Peyer's patch (tissue), 4 donors: ENCODE data around the gene SPI1. TPM values are rescaled to one million over a fixed set of nuclear protein-coding genes. Genes with fewer than 3 reads are reported as not detected.

Source experiments
- DNase-seq, 3 donors: peaks; one replicate each; pipeline ENCODE4 v3.0.0-alpha.2; 2017 to 2019
- H3K27ac ChIP-seq, 4 donors: fragments of 200-600 bp; sonication (generic); one replicate each; pipeline ENCODE4 v1.5.1; 2016 to 2019
- H3K27me3 ChIP-seq, 2 donors: fragments of 200-600 bp; sonication (generic); one replicate each; pipeline ENCODE4 v1.5.1; 2019
- H3K36me3 ChIP-seq, 3 donors: fragments of 200-600 bp; sonication (generic); one replicate each; pipeline ENCODE4 v1.5.1; 2016 to 2019
- H3K4me1 ChIP-seq, 4 donors: fragments of 200-600 bp; sonication (generic); one replicate each; pipeline ENCODE4 v1.5.1; 2016 to 2019
- H3K4me3 ChIP-seq, 4 donors: fragments of 200-600 bp; sonication (generic); 1 replicate in 3 of 4; 2 replicates in 1 of 4; pipeline ENCODE4 v1.5.1; 2016 to 2019; ENCODE audit warnings: mild to moderate bottlenecking in 1 of 4
- H3K9me3 ChIP-seq, 4 donors: fragments of 200-600 bp; sonication (generic); one replicate each; pipeline ENCODE4 v1.5.1; 2016 to 2019; ENCODE audit warnings: mild to moderate bottlenecking in 1 of 4
- small RNA-seq, 2 donors: library from RNA; depleted of rRNA; stranded (forward); fragments of <200 nt; gene quantifications; one replicate each; pipeline ENCODE3, GENCODE V24; 2016
- total RNA-seq, 4 donors: library from RNA; depleted of rRNA; stranded (reverse); fragments of >200 nt; gene quantifications; one replicate each; pipeline ENCODE4 v1.1.0, GENCODE V29; 2016
- TF ChIP-seq, protein P1 (sequence below), 6 experiments: fragments of 450-650 bp in 4 of 6; fragments of 200-600 bp in 2 of 6; sonication (generic) in 1 of 6; IDR thresholded peaks; one replicate each; pipeline ENCODE4 v1.5.1; 2017 to 2019; ENCODE audit warnings: antibody characterized with exemption in 6 of 6, mild to moderate bottlenecking in 3 of 6, moderate library complexity in 1 of 6

SPI1 gene
- total RNA-seq, 4 donors from 2014 or later, result 2.6 to 27.2 (median 7.8) TPM

DNA sequence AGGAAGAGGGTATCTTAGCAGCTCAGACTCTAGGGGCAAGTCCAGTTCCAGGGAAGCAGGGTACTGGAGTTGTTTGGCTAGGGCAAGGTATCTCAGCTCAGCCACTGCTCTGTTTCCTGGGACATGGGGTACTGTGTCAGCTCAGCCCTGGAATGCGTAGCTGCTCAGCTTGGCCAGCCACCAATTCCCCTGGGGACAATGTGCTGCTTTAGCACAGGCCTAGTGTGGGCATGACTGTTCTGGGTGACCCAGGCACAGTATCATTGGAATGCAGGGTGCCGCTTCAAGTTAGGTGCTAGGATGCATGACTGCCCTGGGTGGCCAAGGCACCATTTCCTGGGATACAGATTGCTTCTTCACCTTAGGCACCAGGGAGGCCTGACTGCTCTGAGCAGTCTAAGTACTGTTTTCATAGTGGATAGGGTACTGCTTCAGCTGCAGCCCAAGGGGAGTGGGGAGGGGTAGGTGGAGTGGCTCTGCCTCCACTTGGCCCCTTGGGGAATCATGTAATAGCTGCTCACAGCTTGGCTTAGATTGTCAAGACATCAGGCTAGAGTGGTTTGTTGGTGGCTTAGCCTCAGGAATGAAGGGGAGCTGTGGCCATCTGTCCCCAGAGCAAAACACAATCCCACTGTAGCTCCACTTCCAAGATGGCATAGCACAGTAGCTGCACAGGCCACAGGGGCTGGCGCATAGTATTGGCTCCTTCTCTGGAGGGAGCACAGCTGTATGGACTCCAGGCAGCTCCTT lies 72.4 kb downstream of the SPI1 start:
- TF ChIP-seq, protein P1, sequence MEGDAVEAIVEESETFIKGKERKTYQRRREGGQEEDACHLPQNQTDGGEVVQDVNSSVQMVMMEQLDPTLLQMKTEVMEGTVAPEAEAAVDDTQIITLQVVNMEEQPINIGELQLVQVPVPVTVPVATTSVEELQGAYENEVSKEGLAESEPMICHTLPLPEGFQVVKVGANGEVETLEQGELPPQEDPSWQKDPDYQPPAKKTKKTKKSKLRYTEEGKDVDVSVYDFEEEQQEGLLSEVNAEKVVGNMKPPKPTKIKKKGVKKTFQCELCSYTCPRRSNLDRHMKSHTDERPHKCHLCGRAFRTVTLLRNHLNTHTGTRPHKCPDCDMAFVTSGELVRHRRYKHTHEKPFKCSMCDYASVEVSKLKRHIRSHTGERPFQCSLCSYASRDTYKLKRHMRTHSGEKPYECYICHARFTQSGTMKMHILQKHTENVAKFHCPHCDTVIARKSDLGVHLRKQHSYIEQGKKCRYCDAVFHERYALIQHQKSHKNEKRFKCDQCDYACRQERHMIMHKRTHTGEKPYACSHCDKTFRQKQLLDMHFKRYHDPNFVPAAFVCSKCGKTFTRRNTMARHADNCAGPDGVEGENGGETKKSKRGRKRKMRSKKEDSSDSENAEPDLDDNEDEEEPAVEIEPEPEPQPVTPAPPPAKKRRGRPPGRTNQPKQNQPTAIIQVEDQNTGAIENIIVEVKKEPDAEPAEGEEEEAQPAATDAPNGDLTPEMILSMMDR (IDR thresholded peaks at IDR 0.05), result no peak
- Histone ChIP-seq H3K4me3 (no peak overlapping the region), H3K4me1 (no peaks in the 10 kb centered on the region), H3K27ac (no peak overlapping the region), H3K9me3 (peaks cover 0 to 12% (median 2%) of the 10 kb centered on the region in 4 donors), H3K36me3 (peaks cover 0 to 97% (median 0%) of the 10 kb centered on the region in 3 donors), H3K27me3 (no peaks in the 10 kb centered on the region)
- DNase-seq, result no peak

Small RNA genes within 50 kb of the gene (small RNA-seq; reads per million reads assigned to genes)
- 0 reads per million in 2 donors for gene MIR4487

Other genes starting within 250 kb of the SPI1 start
- gene ARFGAP2, start 201.7 kb downstream of the SPI1 start, total RNA-seq, result 100 to 1,000 TPM; 144 to 225 (median 163) TPM
- 1 to 10 TPM; 4.3 to 9.1 (median 7.5) TPM for gene PACSIN3, start 192.1 kb downstream of the SPI1 start, total RNA-seq
- 10 to 100 TPM; 20.7 to 40.4 (median 33.6) TPM for gene DDB2, start 163.6 kb downstream of the SPI1 start, total RNA-seq
- gene ACP2, start 129.7 kb downstream of the SPI1 start, total RNA-seq, result 100 to 1,000 TPM in 3 of 4 donors, 10 to 100 TPM in 1; 30.5 to 131 (median 112) TPM
- 100 to 1,000 TPM in 3 of 4 donors, 10 to 100 TPM in 1; 95.8 to 152 (median 123) TPM for gene NR1H3, start 120.6 kb downstream of the SPI1 start, total RNA-seq
- 10 to 100 TPM; 47.8 to 83.2 (median 72.9) TPM for gene MADD, start 108.4 kb downstream of the SPI1 start, total RNA-seq
- gene MYBPC3, start 25.8 kb downstream of the SPI1 start, total RNA-seq, result not detected
- gene SLC39A13, start 30.0 kb upstream of the SPI1 start, total RNA-seq, result 10 to 100 TPM; 19.8 to 56.6 (median 39.6) TPM
- 100 to 1,000 TPM in 1 of 4 donors, 10 to 100 TPM in 3; 47.6 to 121 (median 70.9) TPM for gene PSMC3, start 47.9 kb upstream of the SPI1 start, total RNA-seq
- gene RAPSN, start 70.6 kb upstream of the SPI1 start, total RNA-seq, result under 1 TPM in 2 of 4 donors, not detected in 2; 0.54 to 0.76 TPM
- gene CELF1, start 174.6 kb upstream of the SPI1 start, total RNA-seq, result 100 to 1,000 TPM in 3 of 4 donors, 10 to 100 TPM in 1; 90.7 to 134 (median 121) TPM
- gene PTPMT1, start 187.1 kb upstream of the SPI1 start, total RNA-seq, result 10 to 100 TPM; 43.1 to 80.9 (median 65.8) TPM
- 10 to 100 TPM in 2 of 4 donors, 1 to 10 TPM in 2; 6.6 to 11.9 (median 9.7) TPM for gene KBTBD4, start 200.4 kb upstream of the SPI1 start, total RNA-seq
- gene NDUFS3, start 200.5 kb upstream of the SPI1 start, total RNA-seq, result 100 to 1,000 TPM; 109 to 152 (median 126) TPM
- gene FAM180B, start 208.1 kb upstream of the SPI1 start, total RNA-seq, result not detected
- 1 to 10 TPM in 2 of 4 donors, not detected in 2; 1.2 to 4.4 TPM for gene C1QTNF4, start 215.9 kb upstream of the SPI1 start, total RNA-seq